ENCODE data around the gene ARHGEF17.

The ARHGEF17 gene

GRCh38 chr11:73331138-73331916 lies 23.3 kb downstream of the ARHGEF17 start:
- no peak for DNase-seq (ENCODE audit: low read depth in 2 of 2, low spot score in 1 of 2)

DNA sequence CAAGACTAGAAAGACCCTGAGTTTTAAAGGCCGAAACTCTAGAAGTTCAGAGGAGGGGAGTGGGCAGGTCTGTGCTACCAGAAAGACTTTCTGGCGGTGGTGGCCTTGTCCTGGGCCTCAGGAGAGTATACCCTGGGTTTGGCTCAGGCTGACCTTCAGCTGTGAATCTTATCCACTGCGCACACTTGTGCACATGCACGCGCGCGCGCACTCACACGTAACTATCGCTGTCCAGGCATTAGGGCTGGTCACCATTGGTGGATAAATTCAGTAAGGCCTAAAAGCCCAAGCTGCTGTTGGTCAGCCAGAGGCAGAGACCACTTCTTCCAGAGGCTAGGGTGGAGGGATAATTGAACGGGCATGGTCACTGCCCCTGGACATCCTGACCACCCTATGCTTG lies 25.1 kb downstream of the ARHGEF17 start:
- DNase-seq (ENCODE audit: low read depth in 2 of 2, low spot score in 1 of 2): no peak

DNA sequence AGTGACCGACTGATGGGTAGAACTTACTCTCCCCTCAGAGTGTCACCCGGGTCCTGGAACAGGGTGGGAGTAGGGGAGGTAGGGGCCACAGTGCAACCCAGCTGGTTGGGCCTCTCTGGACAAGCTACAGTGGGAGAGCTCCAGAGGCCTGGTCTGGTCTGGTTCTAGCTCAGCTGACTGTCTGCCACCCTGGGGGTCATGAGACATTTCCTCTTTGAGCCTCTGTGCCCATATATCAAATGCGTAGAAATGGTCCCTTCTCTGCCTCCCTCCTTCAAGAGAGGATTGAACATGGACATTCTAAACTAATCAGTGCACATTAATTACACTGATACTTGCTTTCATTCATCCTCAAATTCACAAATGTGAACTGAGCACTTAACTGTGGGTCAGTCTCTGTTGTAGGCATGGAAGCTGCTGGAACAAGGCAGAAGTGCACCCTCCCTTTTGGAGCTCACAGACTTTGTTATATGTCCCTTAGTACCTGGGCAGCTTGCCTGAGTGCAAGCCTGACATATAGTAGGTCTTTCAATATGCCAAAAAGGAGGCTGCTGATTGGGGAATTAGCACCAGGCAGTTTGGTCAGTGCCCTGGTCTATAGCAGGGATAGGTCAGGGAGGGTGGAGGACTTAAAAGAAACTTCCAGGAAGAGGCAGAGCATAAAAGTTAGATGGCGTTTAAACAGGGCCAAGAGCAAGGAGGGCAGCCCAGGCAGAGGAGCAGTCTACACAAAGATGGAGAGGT lies 25.7 kb downstream of the ARHGEF17 start:
- DNase-seq (ENCODE audit: low read depth in 2 of 2, low spot score in 1 of 2): no peak

GRCh38 chr11:73334384-73335203 lies 26.5 kb downstream of the ARHGEF17 start:
- no peak for DNase-seq (ENCODE audit: low read depth in 2 of 2, low spot score in 1 of 2)

- peak; percentile 47 to 78 for DNase-seq (ENCODE audit: low read depth in 2 of 2, low spot score in 1 of 2)
These were observed 27.3 kb downstream of the ARHGEF17 start for GRCh38 chr11:73335204-73335923.

- no peak for DNase-seq (ENCODE audit: low read depth in 2 of 2, low spot score in 1 of 2)
These were observed 29.8 kb downstream of the ARHGEF17 start for GRCh38 chr11:73337846-73338245.

DNA sequence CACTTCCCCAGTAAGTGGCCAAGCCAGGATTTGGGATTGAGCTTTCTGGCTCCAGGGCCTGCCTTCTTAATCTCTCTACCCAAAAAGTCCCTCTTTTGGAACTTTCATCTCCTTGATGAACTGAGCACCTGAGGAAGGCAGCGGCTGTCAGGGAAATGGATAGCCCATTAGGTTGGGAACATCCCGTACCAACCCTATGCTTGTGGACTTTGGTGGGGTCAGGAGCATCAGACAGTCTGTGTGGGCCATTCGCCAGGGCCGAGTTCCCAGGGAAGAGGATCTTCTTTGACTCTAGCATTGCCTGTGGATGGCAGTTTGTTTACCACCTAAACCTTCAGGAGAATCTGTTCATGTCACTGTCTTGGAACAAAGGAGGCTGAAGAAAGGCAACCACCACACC lies 30.2 kb downstream of the ARHGEF17 start:
- DNase-seq (ENCODE audit: low read depth in 2 of 2, low spot score in 1 of 2): no peak

- no peak for DNase-seq (ENCODE audit: low read depth in 2 of 2, low spot score in 1 of 2)
These were observed 32.1 kb downstream of the ARHGEF17 start for GRCh38 chr11:73340164-73340563.

GRCh38 chr11:73342633-73343032 lies 34.6 kb downstream of the ARHGEF17 start:
- DNase-seq (ENCODE audit: low read depth in 2 of 2, low spot score in 1 of 2): no peak

GRCh38 chr11:73343076-73343873 lies 35.2 kb downstream of the ARHGEF17 start:
- no peak for DNase-seq (ENCODE audit: low read depth in 2 of 2, low spot score in 1 of 2)

DNA sequence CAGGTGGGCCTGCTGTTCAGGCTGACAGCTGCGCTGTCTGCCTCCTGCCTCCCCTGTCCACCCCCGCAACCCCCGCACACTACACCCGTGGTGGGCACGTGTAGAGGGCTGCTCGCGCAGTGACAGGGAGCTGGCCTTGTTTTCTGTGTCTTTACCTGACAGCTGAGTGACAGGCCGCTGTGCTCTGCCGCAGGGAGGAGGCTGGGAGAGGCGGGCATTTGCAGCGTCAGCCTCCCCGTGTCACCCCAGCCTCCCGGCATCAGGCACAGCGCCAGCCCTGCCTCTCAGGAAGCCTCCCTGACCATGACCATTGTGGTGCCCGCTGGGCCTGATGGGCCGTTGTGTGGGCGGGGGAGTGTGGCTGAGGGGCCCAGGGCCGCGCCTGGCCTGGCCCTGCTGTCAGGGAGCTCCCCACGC lies 36.1 kb downstream of the ARHGEF17 start:
- DNase-seq (ENCODE audit: low read depth in 2 of 2, low spot score in 1 of 2): no peak

- no peak for DNase-seq (ENCODE audit: low read depth in 2 of 2, low spot score in 1 of 2)
These were observed 37.5 kb downstream of the ARHGEF17 start for GRCh38 chr11:73345481-73346160.

DNA sequence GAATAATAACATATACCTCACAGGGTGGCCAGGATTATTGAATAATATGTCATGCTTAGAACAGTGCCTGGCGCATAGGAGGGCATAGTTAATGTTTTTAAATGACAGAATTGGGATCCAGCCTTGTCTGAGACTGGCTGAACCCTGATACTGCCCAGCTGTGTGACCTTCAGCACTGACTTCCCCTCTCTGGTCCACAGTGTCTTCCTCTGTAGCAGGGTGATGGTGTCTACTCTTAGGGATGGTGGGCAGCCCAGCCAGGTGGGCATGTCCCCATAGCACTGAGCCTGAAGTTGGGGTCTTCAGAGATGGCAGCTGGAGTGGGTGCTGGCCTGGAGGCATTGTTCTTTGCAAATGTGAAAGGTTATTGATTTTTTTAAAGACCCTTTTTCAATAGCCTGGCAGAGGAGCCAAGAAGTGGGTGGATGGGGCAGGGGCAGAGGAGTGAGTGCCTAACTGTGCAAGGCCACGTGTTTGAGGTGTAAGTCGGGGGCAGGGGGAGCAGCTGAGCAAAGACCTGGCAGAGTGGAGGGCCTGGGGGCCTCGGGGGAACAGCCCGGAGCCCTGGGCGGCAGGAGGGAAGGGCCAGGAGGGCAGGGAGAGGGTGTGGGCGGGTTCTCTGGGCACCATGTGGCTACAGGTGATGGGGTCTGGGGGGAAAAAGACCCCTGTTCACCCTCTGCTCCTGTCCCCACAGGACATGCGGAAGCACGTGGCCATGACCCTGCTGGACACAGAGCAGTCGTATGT lies 38.3 kb downstream of the ARHGEF17 start:
- no peak for DNase-seq (ENCODE audit: low read depth in 2 of 2, low spot score in 1 of 2)

- no peak for DNase-seq (ENCODE audit: low read depth in 2 of 2, low spot score in 1 of 2)
These were observed 39.0 kb downstream of the ARHGEF17 start for GRCh38 chr11:73347067-73347466.

- DNase-seq (ENCODE audit: low read depth in 2 of 2, low spot score in 1 of 2): no peak
These were observed 40.8 kb downstream of the ARHGEF17 start for GRCh38 chr11:73348838-73349237.

- DNase-seq (ENCODE audit: low read depth in 2 of 2, low spot score in 1 of 2): no peak
These were observed 41.6 kb downstream of the ARHGEF17 start for GRCh38 chr11:73349633-73350032.

GRCh38 chr11:73350908-73351636 lies 43.0 kb downstream of the ARHGEF17 start:
- peak in 1 of 2 donors; percentile 26 for DNase-seq (ENCODE audit: low read depth in 2 of 2, low spot score in 1 of 2)

GRCh38 chr11:73353422-73353821 lies 45.3 kb downstream of the ARHGEF17 start:
- no peak for DNase-seq (ENCODE audit: low read depth in 2 of 2, low spot score in 1 of 2)

Measured in stimulated activated CD8-positive, alpha-beta memory T cell treated with anti-CD3 and anti-CD28 coated beads, Interleukin-4, amount 100 ng/mL, for 4 hours (primary cell).